HG03045 (cell line): ENCODE results near the gene RFWD3.

Experiments
- ATAC-seq: cut with Tn5 transposase; IDR thresholded peaks from one replicate; pipeline ENCODE4 v1.9.1; 2021; ENCODE audit warnings: mild to moderate bottlenecking, moderate library complexity; ENCODE audit not compliant: unreplicated experiment

The RFWD3 gene

GRCh38 chr16:74623839-74624235 lies 42.8 kb downstream of the RFWD3 start:
- ATAC-seq: no peak

GRCh38 chr16:74623214-74623838 lies 43.4 kb downstream of the RFWD3 start:
- no peak for ATAC-seq

DNA sequence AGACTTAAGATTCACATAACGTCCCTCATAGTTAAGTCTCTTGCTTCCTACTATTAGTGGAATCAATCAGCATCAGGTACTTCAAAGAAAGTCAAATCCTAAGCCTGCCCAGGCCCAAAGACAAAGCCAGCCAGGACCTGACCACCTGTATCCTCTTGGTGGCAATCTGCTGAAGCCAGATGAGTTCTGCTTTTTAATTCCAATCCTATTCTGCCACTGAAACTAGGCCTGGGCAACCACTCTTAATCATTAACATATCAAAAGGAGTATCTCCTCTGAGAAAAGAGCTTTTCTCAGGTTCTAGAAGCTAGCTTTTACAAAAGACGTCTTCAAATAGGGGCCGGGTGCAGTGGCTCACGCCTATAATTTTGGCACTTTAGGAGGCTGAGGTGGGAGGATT lies 44.7 kb downstream of the RFWD3 start:
- ATAC-seq: no peak

DNA sequence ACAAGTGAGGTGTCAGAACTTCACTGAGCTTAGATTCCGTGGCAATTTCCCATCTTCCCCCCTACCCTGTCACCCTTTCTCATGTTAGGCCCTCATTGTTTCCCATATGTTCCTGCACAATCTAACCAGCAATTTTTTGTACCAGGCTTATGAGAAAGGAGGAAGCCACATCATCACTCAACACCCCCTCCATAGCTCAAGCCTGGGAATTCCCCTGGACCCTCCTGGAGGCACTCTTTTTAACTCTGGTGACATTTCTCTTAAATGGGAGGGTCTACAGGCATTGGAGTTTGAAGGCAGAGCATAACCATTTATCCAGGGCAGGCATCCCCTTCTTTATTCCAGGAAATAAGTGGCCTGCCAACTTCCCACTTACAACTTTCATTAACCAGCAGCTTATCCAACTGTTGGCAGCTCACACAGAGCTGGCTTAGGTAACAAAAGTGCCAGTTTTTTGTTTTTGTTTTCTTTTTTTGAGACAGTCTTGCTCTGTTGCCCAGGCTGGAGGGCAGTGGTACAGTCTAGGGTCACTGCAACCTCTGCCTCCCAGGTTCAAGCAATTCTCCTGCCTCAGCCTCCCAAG lies 49.4 kb downstream of the RFWD3 start:
- no peak for ATAC-seq

DNA sequence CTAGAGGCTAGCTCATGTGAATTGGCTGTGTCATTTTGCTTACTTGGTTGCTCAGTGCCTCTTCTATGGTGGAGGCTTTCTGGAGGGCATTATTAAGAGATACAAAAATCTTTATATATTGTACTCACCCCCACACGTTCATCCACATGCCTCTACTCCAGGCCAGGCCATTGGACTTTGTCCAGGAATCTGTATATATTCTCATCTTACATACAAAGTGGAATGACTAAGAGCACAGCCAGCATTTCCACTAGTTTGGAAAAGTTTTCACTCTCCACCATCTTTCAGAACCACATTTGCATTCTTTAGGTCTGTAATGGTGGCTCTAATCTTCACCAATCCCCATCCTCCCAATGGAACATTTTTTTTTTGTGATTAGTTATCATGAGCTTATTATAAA lies 55.0 kb downstream of the RFWD3 start:
- no peak for ATAC-seq

- ATAC-seq: no peak
Measured at GRCh38 chr16:74608944-74609343, 57.7 kb downstream of the RFWD3 start.

- ATAC-seq: no peak
Measured at GRCh38 chr16:74608381-74608780, 58.3 kb downstream of the RFWD3 start.

DNA sequence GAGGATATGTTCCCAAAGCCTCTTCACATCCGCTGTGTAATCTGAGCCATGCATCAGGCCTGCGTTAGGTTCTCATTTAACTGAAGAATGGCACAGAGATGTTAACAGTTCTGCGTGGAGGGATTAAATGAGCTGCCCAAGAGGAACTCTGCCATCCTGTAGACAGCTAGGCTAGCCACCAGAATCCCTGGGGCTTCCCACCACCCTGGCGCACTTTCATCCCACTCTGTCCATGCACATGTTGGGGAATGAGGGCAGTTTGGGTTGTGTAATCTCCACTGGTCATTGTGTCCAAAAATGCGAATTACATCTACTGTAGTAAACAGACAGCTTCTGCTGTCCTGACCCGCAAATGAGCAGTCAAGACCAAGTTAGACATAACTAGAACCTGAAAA lies 58.7 kb downstream of the RFWD3 start:
- ATAC-seq: no peak

GRCh38 chr16:74607310-74607961 lies 59.2 kb downstream of the RFWD3 start:
- ATAC-seq: peak; percentile 21

- peak; percentile 96 for ATAC-seq
Measured at GRCh38 chr16:74606521-74607309, 60.0 kb downstream of the RFWD3 start, which contains the start of gene GLG1. Gene GLG1, minus strand, starts transcription at chr16:74607114. Its CDS starts 20 bp downstream, at chr16:74607094.

GRCh38 chr16:74605746-74606520 lies 60.7 kb downstream of the RFWD3 start:
- ATAC-seq: no peak

DNA sequence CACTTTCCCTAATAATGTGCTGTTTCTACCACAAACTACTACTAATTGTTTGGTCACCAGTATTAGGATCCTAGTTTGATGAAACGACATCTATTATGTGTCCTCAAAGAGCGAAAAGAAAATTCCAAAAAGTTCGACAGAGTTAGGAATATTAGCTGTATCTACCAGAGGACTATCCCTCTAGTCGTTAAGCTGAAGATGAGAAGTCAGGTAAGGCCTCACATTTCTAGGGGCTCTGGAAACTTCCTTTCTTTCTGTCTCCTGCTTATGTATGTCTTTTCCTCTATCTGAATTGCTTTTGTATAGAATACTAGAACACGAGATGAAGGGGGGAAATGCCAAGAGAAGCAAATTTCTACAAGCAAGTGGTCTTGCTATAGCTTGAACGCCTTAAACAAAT lies 61.3 kb downstream of the RFWD3 start:
- ATAC-seq: no peak

DNA sequence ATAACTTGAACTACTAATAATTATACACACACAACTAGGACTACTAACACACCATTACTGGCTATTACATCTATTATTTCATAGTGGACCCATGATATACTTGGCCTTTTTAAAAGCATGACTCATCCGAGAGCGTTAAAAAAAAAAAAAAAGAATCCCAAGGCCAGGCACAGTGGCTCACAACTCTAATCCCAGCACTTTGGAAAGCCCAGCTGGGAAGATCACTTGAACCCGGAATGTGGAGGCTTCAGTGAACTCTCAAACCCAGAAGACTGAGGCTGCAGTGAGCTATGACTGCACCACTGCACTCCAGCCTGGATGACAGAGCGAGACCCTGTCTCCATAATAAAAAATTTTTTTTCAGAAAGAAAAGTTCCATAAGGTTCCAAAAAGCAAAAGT lies 62.8 kb downstream of the RFWD3 start:
- ATAC-seq: no peak

DNA sequence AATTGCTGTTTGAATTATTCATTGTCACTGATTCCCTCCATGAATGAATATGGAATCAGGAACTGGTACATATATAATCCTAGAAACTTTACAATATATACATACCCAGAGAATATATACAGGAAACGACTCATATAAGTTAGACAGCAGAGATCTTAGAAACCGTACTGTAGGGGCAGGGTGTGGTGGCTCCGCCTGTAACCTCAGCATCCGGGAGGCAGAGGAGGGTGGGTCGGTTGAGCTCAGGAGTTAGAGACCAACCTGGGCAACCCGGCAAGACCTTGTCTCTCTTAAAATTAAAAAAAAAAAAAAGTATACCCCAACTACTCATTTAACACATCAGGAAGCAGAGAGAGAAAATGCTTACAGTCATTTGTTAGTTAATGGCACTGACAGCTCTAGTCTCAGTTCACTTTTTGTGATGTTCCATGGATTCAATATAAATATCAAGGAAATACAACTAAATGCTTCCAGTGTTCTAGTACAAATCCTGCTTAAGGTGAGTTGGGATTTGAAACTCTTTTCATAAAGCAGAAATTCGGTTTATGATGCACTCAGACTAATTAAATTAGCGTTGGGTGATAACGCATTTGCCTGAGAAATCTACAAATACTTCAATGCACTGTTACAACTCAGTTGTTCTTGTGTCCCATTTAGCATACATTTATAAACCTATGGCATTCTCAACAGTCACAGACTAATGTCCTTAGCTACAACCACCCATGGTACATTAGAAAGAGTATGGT lies 65.4 kb downstream of the RFWD3 start:
- ATAC-seq: no peak

- ATAC-seq: no peak
Measured at GRCh38 chr16:74596586-74596985, 70.1 kb downstream of the RFWD3 start.

- ATAC-seq: no peak
Measured at GRCh38 chr16:74592847-74593246, 73.8 kb downstream of the RFWD3 start.

- ATAC-seq: no peak
Measured at GRCh38 chr16:74591876-74592650, 74.6 kb downstream of the RFWD3 start.

GRCh38 chr16:74586948-74587347 lies 79.7 kb downstream of the RFWD3 start:
- ATAC-seq: no peak

DNA sequence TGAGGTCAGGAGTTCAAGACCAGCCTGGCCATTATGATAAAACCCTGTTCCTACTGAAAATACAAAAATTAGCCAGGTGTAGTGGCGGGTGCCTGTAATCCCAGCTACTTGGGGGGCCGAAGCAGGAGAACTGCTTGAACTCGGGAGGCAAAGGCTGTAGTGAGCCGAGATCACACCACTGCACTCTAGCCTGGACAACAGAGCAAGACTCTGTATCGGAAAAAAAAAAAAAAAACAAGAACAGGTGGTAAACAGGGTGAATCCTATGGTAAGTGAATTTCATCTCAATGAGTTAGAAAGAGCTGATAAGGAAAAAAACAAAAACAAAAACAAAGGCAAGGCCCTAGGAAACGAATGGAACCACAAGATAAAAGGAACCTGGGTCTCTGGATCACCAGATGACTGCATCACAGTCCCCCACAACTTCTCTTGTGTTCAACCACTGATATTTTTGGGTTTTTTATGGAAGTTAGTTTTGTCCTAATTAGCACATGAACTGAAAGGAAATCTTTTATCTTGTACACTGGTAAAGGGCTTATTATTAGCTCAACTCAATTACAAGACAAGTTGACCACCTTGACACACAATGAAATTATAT lies 80.7 kb downstream of the RFWD3 start:
- ATAC-seq: no peak
